WTC11 (cell line): Measurements from ENCODE around the gene ACVR1B.

ENCODE experiments used
- E2F1 ChIP-seq: sonication (generic); formaldehyde crosslinking; IDR thresholded peaks from 2 replicates; pipeline ENCODE4 v1.8.0; 2022; ENCODE audit warnings: mild to moderate bottlenecking, missing genetic modification reagents
- E2F4 ChIP-seq: sonication (generic); formaldehyde crosslinking; IDR thresholded peaks from 2 replicates; pipeline ENCODE4 v1.8.1; 2022; ENCODE audit warnings: low read depth, mild to moderate bottlenecking, moderate library complexity, missing genetic modification reagents, borderline replicate concordance
- ELF4 ChIP-seq: sonication (generic); formaldehyde crosslinking; IDR thresholded peaks from 2 replicates; pipeline ENCODE4 v1.8.1; 2022; ENCODE audit warnings: low read depth, mild to moderate bottlenecking, moderate library complexity, missing genetic modification reagents
- ERG ChIP-seq: fragments of 250-450 bp; sonication (Bioruptor Pico); IDR thresholded peaks from 2 replicates; pipeline ENCODE4 v1.8.0; 2021; ENCODE audit warnings: mild to moderate bottlenecking
- NFYB ChIP-seq: sonication (generic); formaldehyde crosslinking; conservative IDR thresholded peaks from 2 replicates; pipeline ENCODE4 v1.8.0; 2022; ENCODE audit warnings: low read depth, missing genetic modification reagents
- SMAD3 ChIP-seq: sonication (generic); formaldehyde crosslinking; IDR thresholded peaks from 2 replicates; pipeline ENCODE4 v1.8.0; 2022; ENCODE audit warnings: missing genetic modification reagents, mild to moderate bottlenecking, borderline replicate concordance
- USF2 ChIP-seq: sonication (generic); formaldehyde crosslinking; IDR thresholded peaks from 2 replicates; pipeline ENCODE4 v1.8.1; 2023; ENCODE audit warnings: mild to moderate bottlenecking, missing genetic modification reagents, moderate library complexity
- ZNF281 ChIP-seq: sonication (generic); formaldehyde crosslinking; IDR thresholded peaks from 2 replicates; pipeline ENCODE4 v1.8.0; 2023; ENCODE audit warnings: mild to moderate bottlenecking, missing genetic modification reagents
- ZNF423 ChIP-seq: fragments of 250-450 bp; sonication (Bioruptor Pico); IDR thresholded peaks from 2 replicates; pipeline ENCODE4 v2.1.2; 2022; ENCODE audit warnings: mild to moderate bottlenecking, moderate library complexity
- TF ChIP-seq, protein P1 (sequence below): sonication (generic); formaldehyde crosslinking; IDR thresholded peaks from 2 replicates; pipeline ENCODE4 v1.8.1; 2023; ENCODE audit warnings: mild to moderate bottlenecking, missing genetic modification reagents
- TF ChIP-seq, protein P2 (sequence below): sonication (generic); formaldehyde crosslinking; IDR thresholded peaks from 2 replicates; pipeline ENCODE4 v1.8.1; 2022; ENCODE audit warnings: mild to moderate bottlenecking, moderate library complexity, missing genetic modification reagents
- TF ChIP-seq, protein P3 (sequence below): fragments of 200-600 bp; IDR thresholded peaks from 2 replicates; pipeline ENCODE4 v1.8.0; 2022; ENCODE audit warnings: antibody characterized with exemption

DNA sequence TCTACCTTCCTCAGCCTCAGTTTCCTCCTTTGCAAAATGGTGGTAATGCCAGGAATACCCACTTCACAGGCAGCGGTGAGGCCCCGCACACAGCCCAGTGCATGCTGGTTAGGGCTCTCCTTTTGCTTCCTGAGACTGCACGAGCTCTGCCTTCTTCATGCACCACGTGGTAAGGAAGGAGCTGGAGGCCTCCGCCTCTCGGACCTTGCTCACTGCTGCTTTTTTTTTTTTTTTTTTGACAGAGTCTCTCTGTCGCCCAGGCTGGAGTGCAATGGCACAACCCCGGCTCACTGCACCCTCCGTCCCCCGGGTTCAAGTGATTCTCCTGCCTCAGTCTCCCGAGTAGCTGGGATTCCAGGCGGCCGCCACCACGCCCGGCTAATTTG, 73.3 kb downstream of the ACVR1B start:
- TF ChIP-seq ELF4 (CRISPR knock-in tag) = no peak
- TF ChIP-seq ERG = no peak
- no peak for TF ChIP-seq ZNF281 (CRISPR knock-in tag)
- TF ChIP-seq, protein P1, sequence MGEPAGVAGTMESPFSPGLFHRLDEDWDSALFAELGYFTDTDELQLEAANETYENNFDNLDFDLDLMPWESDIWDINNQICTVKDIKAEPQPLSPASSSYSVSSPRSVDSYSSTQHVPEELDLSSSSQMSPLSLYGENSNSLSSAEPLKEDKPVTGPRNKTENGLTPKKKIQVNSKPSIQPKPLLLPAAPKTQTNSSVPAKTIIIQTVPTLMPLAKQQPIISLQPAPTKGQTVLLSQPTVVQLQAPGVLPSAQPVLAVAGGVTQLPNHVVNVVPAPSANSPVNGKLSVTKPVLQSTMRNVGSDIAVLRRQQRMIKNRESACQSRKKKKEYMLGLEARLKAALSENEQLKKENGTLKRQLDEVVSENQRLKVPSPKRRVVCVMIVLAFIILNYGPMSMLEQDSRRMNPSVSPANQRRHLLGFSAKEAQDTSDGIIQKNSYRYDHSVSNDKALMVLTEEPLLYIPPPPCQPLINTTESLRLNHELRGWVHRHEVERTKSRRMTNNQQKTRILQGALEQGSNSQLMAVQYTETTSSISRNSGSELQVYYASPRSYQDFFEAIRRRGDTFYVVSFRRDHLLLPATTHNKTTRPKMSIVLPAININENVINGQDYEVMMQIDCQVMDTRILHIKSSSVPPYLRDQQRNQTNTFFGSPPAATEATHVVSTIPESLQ = no peak
- TF ChIP-seq, protein P2, sequence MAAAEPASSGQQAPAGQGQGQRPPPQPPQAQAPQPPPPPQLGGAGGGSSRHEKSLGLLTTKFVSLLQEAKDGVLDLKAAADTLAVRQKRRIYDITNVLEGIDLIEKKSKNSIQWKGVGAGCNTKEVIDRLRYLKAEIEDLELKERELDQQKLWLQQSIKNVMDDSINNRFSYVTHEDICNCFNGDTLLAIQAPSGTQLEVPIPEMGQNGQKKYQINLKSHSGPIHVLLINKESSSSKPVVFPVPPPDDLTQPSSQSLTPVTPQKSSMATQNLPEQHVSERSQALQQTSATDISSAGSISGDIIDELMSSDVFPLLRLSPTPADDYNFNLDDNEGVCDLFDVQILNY (CRISPR knock-in tag) = no peak
- TF ChIP-seq, protein P3, sequence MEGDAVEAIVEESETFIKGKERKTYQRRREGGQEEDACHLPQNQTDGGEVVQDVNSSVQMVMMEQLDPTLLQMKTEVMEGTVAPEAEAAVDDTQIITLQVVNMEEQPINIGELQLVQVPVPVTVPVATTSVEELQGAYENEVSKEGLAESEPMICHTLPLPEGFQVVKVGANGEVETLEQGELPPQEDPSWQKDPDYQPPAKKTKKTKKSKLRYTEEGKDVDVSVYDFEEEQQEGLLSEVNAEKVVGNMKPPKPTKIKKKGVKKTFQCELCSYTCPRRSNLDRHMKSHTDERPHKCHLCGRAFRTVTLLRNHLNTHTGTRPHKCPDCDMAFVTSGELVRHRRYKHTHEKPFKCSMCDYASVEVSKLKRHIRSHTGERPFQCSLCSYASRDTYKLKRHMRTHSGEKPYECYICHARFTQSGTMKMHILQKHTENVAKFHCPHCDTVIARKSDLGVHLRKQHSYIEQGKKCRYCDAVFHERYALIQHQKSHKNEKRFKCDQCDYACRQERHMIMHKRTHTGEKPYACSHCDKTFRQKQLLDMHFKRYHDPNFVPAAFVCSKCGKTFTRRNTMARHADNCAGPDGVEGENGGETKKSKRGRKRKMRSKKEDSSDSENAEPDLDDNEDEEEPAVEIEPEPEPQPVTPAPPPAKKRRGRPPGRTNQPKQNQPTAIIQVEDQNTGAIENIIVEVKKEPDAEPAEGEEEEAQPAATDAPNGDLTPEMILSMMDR = no peak
- TF ChIP-seq E2F4 (CRISPR knock-in tag) = no peak
- no peak for TF ChIP-seq E2F1
- TF ChIP-seq SMAD3 (CRISPR knock-in tag) = no peak
- no peak for TF ChIP-seq USF2 (CRISPR knock-in tag)
- no peak for TF ChIP-seq ZNF423 (CRISPR knock-in tag)
- no peak for TF ChIP-seq NFYB
